Measurements from ENCODE around the gene KAZN.

Gene KAZN

GRCh38 chr1:14590411-14591180, 7.9 kb upstream of the KAZN start:
- no peak for DNase-seq

- no peak for DNase-seq
These were observed 6.9 kb upstream of the KAZN start for GRCh38 chr1:14591600-14591999.

GRCh38 chr1:14592004-14592631, 6.4 kb upstream of the KAZN start:
- DNase-seq: no peak

GRCh38 chr1:14593302-14593701, 5.2 kb upstream of the KAZN start:
- no peak for DNase-seq

GRCh38 chr1:14594045-14594444, 4.4 kb upstream of the KAZN start:
- no peak for DNase-seq

GRCh38 chr1:14596591-14596990, 1.9 kb upstream of the KAZN start:
- DNase-seq: no peak

- DNase-seq: no peak
These were observed 1.0 kb upstream of the KAZN start for GRCh38 chr1:14597343-14598006.

- no peak for DNase-seq
These were observed 433 bp upstream of the KAZN start for GRCh38 chr1:14598007-14598497.

- no peak for DNase-seq
These were observed 802 bp downstream of the KAZN start for GRCh38 chr1:14599183-14599791.

- DNase-seq: no peak
These were observed 1.3 kb downstream of the KAZN start for GRCh38 chr1:14599800-14600199.

GRCh38 chr1:14600405-14601112, 2.1 kb downstream of the KAZN start:
- no peak for DNase-seq

GRCh38 chr1:14602136-14602535, 3.7 kb downstream of the KAZN start:
- DNase-seq: no peak

- DNase-seq: no peak
These were observed 5.2 kb downstream of the KAZN start for GRCh38 chr1:14603645-14604044.

- DNase-seq: no peak
These were observed 5.9 kb downstream of the KAZN start for GRCh38 chr1:14604414-14604813.

- DNase-seq: no peak
These were observed 7.5 kb downstream of the KAZN start for GRCh38 chr1:14605945-14606344.

GRCh38 chr1:14606632-14607031, 8.1 kb downstream of the KAZN start:
- DNase-seq: no peak

- DNase-seq: no peak
These were observed 8.8 kb downstream of the KAZN start for GRCh38 chr1:14607295-14607694.

- DNase-seq: no peak
These were observed 9.8 kb downstream of the KAZN start for GRCh38 chr1:14608308-14608707.

GRCh38 chr1:14610761-14611160, 12.3 kb downstream of the KAZN start:
- no peak for DNase-seq

GRCh38 chr1:14611792-14612191, 13.3 kb downstream of the KAZN start:
- no peak for DNase-seq

- no peak for DNase-seq
These were observed 13.8 kb downstream of the KAZN start for GRCh38 chr1:14612256-14612655.

GRCh38 chr1:14613926-14614325, 15.4 kb downstream of the KAZN start:
- no peak for DNase-seq

GRCh38 chr1:14614341-14614740, 15.9 kb downstream of the KAZN start:
- DNase-seq: no peak
